Mesodermal cell (in vitro differentiated cells): ENCODE measurements around the gene STRBP.

Source experiments
- H3K27ac ChIP-seq: 2 replicates; pipeline ENCODE4 v1.7.0; 2013; ENCODE audit warnings: mild to moderate bottlenecking, low read depth, low read length, moderate library complexity; ENCODE audit not compliant: severe bottlenecking
- H3K36me3 ChIP-seq: 2 replicates; pipeline ENCODE4 v1.7.1; 2013; ENCODE audit warnings: mild to moderate bottlenecking, low read length, moderate library complexity; ENCODE audit not compliant: control insufficient read depth, insufficient read depth
- H3K4me1 ChIP-seq: one replicate; pipeline ENCODE4 v1.7.1; 2013; ENCODE audit warnings: mild to moderate bottlenecking, low read length; ENCODE audit not compliant: insufficient read depth, control insufficient read depth, poor library complexity, severe bottlenecking
- H3K4me3 ChIP-seq: 2 replicates; pipeline ENCODE4 v1.7.0; 2013; ENCODE audit warnings: low read length, control low read depth, mild to moderate bottlenecking; ENCODE audit not compliant: insufficient read depth, poor library complexity, severe bottlenecking; ENCODE audit errors: extremely low read depth
- H3K9me3 ChIP-seq: 2 replicates; pipeline ENCODE4 v1.7.1; 2013; ENCODE audit warnings: mild to moderate bottlenecking, low read length, moderate library complexity; ENCODE audit not compliant: control insufficient read depth
- WGBS, 2 experiments: methylation state at CpG; one replicate each; pipeline ENCODE4 v1.1.5; 2013; ENCODE audit warnings: missing lambda C conversion rate in 2 of 2; ENCODE audit not compliant: insufficient coverage in 2 of 2; 5-methylcytosine and 5-hydroxymethylcytosine counted together

Gene STRBP

DNA sequence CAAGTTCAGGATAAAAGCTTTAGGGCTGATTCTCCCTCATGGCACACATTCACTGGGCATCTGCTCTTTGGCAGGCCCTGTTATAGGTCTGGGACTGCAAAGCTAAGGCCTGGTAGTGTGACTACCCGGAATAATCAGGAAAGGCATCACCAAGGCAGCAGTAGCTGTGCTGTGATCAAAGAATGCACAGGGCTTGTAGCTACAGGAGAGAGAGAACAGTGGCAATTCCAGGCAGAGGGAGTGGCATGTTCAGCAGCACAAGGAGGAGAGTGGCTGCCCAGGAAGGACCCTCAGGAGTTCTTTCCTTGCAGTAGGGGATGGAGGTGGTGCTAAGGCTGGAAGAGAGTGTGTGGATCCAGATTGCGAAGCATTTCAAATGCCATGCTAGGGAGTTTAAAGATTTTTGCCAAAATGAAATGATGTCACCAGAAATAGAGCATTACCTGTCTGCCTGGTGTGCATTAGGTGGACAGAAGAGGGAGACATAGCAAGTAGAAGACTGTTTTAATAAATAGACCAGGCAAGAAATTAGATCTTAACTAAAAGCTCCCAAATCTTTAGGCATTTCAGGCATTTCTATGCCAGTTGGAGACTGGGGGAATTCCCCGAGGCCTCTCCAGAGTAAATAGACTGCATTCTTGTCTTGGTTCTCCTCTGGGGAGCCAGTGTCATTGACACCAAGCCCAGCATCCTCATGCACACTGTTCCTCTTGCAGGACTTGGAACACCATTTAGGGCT lies 165.8 kb downstream of the STRBP start:
- H3K4me3 ChIP-seq = no peak overlapping the region
- 82 to 85% methylated on average over 3 of the region's 3 CpGs for WGBS, 2 experiments
- peak overlapping the region; percentile 67 for H3K27ac ChIP-seq
- no peaks in the 10 kb centered on the region for H3K9me3 ChIP-seq
- H3K36me3 ChIP-seq = peaks cover 80% of the 10 kb centered on the region
- H3K4me1 ChIP-seq = no peaks in the 10 kb centered on the region

DNA sequence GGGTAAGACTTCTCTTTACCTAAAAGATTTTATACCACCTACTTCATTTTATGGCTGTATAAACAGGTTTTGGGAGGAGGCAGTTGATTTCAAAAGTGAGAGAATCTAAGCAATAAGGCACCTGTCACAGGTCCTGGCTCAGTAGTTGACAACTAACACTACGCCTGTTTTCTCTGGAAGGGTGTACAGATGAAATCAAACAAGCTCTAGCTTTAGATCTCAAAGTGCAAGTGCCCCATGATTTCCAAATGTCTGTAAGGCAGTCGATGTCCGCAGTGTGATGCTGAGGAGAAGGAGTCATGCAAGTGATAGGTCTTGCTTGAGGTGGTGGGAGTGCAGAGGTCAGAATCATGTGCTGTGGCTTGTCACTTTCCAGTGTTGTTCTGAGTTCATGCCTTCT lies 168.8 kb downstream of the STRBP start:
- H3K27ac ChIP-seq = no peak overlapping the region
- H3K9me3 ChIP-seq = no peaks in the 10 kb centered on the region
- H3K4me1 ChIP-seq = no peaks in the 10 kb centered on the region
- 93 to 96% methylated on average over 3 of the region's 3 CpGs for WGBS, 2 experiments
- H3K36me3 ChIP-seq = peaks cover 83% of the 10 kb centered on the region
- H3K4me3 ChIP-seq = no peak overlapping the region

DNA sequence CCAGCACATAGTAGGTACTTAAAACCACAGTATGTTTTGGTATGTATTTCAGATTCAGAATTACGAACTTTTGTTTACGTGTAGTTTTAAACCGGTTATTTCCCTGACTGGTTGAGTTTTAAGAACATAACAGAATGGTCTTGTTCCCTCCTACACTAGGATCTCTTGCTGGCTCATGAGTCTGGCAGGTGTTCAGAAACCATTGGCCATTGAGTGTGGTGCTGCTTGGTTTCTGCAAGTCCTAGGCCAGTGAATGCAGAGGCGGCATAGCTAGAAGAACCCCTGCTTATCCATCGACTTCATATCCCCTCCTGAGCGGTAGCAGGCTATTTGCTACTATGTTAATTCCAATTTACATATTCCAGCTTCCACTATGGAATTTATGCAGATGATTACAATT lies 169.3 kb downstream of the STRBP start:
- Histone ChIP-seq H3K27ac (no peak overlapping the region), H3K4me3 (no peak overlapping the region), H3K9me3 (no peaks in the 10 kb centered on the region), H3K4me1 (no peaks in the 10 kb centered on the region), H3K36me3 (peaks cover 80% of the 10 kb centered on the region)
- 90% methylated on average over 2 of the region's 6 CpGs for WGBS, 2 experiments

DNA sequence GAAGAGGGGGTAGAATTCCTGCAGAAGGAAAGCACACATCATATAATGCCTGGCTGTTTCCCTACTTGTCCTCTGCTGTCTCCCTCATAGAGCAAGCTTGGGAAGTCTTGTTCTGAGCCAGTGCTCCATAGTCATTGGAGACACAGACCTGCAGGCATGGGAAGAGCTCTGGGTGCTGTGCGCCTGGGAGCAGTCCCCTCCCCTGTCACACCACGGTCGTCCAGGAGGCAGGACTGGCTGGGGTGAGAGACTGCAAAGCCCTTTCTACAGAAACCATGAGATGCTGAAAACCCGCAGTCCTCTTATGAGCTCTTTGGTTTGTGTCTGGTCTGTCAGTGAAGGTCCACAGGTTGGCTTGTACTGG lies 170.3 kb downstream of the STRBP start:
- Histone ChIP-seq H3K27ac (no peak overlapping the region), H3K9me3 (no peaks in the 10 kb centered on the region), H3K36me3 (peaks cover 81% of the 10 kb centered on the region), H3K4me3 (no peak overlapping the region), H3K4me1 (no peaks in the 10 kb centered on the region)
- WGBS, 2 experiments = 61 to 64% methylated on average over 4 of the region's 4 CpGs

DNA sequence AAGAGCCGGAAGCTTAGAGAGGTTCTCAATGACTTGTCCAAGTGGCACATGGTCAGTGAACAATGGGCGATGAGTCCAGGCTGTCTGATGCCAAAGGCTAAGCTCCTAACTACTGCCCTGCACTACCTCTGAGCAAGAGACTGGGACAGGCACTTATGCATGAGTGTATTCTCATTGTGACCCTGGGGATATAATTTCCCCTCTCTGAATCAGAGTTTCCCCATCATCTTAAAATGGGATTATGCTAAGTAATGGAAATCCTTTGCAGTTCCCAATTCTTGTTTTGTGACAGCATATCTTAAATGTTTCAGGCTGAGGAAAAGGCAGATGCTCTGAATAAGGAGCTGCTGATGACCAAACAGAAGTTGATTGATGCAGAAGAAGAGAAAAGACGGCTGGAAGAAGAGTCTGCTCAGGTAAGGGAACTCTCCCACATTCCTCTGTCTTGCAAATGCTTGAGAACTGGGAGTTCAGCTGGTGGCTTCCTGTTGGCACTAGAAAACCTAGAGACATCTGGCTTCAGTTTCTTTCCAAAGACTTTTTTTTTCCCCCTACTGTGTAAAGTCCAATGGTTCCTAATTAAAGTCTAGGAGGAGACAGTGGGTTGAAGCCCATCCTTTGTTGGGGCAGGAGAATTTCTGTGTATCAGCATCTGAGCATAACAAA lies 170.8 kb downstream of the STRBP start:
- H3K4me1 ChIP-seq = no peaks in the 10 kb centered on the region
- no peak overlapping the region for H3K4me3 ChIP-seq
- peaks cover 81% of the 10 kb centered on the region for H3K36me3 ChIP-seq
- H3K9me3 ChIP-seq = no peaks in the 10 kb centered on the region
- 85 to 92% methylated on average over 2 to 3 of the region's 3 CpGs for WGBS, 2 experiments
- H3K27ac ChIP-seq = no peak overlapping the region

DNA sequence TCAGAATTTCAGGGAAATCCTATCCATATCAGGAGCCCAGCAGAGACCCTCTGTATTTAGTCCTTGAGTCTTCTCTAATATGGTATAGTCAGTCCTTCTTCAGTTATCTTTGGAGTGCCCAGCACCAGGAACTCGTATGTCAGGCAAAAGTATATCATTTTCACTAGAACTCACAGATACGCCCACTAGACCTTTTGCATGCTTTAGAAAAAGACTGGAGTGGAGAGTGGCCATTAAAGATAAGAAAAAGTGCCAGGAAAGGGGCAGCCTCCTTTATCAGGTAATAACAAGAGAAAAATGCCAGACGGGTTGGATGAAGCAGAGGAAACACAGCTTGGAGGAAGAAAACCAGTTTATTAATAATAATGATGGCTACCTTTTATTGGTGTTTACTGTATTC lies 171.4 kb downstream of the STRBP start:
- no peaks in the 10 kb centered on the region for H3K4me1 ChIP-seq
- no peak overlapping the region for H3K27ac ChIP-seq
- H3K36me3 ChIP-seq = peaks cover 82% of the 10 kb centered on the region
- no peak overlapping the region for H3K4me3 ChIP-seq
- 92 to 100% methylated on average over 1 of the region's 3 CpGs for WGBS, 2 experiments
- H3K9me3 ChIP-seq = no peaks in the 10 kb centered on the region

DNA sequence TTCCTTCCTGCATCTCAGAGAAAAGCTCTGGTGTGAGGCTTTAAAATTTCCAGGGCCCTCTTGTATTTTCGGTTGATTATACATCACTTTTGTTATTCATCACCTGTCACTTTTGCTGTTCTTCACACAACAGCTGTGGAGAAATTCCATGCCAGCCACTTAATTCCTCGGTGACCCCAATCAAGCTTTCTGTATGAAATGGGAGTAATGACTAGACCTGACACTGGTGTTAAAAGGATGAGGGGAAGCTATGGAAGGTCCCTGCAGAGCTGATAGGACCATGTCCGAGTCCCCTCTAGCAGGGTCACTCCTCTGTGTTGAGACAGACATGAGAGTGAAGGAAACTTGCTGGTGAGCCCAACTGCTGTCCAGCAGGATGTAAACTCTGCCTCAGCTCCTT lies 175.2 kb downstream of the STRBP start:
- H3K4me1 ChIP-seq = no peaks in the 10 kb centered on the region
- H3K27ac ChIP-seq = no peak overlapping the region
- H3K4me3 ChIP-seq = no peak overlapping the region
- WGBS, 2 experiments = 73 to 100% methylated on average over 1 to 2 of the region's 3 CpGs
- no peaks in the 10 kb centered on the region for H3K9me3 ChIP-seq
- peaks cover 86% of the 10 kb centered on the region for H3K36me3 ChIP-seq

DNA sequence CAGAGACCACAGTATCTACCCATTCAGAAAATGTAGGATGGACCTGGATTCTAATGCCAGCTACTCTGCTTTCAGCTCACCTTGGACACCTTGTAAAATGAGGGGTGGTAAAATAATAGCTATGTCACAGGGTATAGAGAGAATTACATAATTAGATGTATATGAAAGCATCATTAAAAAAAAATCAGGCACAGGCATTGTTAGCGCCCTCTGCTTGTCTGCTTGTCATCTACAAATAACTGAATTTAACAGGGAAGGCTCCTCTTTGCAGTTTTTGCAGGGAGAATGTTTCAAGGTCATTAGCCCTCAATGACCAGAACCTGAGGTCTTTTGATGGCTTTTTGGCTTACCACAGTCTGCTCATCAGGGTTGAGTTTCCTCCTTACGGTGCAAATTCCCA lies 176.9 kb downstream of the STRBP start:
- H3K9me3 ChIP-seq = no peaks in the 10 kb centered on the region
- no peak overlapping the region for H3K4me3 ChIP-seq
- H3K36me3 ChIP-seq = peaks cover 79% of the 10 kb centered on the region
- 92 to 94% methylated on average over 1 to 2 of the region's 2 CpGs for WGBS, 2 experiments
- no peaks in the 10 kb centered on the region for H3K4me1 ChIP-seq
- H3K27ac ChIP-seq = no peak overlapping the region

DNA sequence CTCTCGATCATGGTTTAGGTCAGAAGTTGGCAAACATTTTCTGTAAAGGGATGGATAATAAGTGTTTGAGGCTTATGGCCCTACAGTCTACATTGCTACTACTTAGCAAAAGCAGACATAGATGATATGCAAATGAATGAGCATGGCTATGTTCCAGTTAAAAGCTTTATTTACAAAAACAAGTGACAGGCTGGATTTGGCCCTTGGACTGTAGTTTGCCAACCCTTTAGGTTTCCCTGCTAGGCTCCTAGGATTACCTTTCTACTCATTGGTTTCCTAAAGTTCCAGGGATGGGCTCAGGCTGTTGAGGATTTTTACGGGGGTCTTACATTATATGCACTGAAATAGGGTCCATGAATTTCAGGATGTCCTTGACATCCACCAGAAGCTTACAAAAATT lies 177.4 kb downstream of the STRBP start:
- H3K4me1 ChIP-seq = no peaks in the 10 kb centered on the region
- no peaks in the 10 kb centered on the region for H3K9me3 ChIP-seq
- H3K36me3 ChIP-seq = peaks cover 77% of the 10 kb centered on the region
- WGBS, 2 experiments = 100% methylated on average over 1 of the region's 2 CpGs; no CpG with 5 or more reads in 1 of the 2 experiments
- H3K4me3 ChIP-seq = no peak overlapping the region
- no peak overlapping the region for H3K27ac ChIP-seq

DNA sequence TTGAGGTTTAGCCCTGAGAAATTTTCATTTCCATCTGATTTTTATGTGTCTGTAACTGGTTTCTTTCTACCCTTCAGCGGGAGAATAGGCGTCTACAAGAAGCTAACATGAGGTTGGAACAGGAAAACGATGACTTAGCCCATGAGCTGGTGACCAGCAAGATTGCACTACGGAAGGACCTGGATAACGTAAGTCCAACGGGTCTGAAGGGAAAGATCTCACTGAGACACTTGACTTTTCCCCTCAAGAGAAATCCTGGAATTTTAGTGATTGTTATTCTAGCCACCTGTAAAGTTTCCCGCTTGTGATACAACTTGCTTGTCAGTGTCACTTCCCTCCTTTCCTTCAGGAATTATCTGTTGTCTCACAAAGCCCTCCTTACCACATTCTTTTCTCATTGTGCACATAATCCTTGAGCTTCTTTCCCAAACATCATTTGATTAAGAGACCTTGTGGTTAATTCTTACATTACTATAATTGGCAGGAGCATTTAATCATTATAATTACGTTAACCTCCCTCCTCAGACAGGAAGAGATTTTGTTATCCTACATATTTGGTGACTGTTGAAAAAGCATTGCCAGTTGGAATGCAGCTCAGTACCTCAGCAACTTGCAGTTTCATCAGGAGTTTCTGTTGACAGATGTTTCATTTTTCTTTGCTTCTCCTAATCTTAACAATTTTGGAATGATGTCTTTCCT lies 178.0 kb downstream of the STRBP start:
- Histone ChIP-seq H3K27ac (no peak overlapping the region), H3K9me3 (no peaks in the 10 kb centered on the region), H3K4me3 (no peak overlapping the region), H3K36me3 (peaks cover 76% of the 10 kb centered on the region), H3K4me1 (no peaks in the 10 kb centered on the region)
- WGBS, 2 experiments = 91 to 95% methylated on average over 6 of the region's 8 CpGs

DNA sequence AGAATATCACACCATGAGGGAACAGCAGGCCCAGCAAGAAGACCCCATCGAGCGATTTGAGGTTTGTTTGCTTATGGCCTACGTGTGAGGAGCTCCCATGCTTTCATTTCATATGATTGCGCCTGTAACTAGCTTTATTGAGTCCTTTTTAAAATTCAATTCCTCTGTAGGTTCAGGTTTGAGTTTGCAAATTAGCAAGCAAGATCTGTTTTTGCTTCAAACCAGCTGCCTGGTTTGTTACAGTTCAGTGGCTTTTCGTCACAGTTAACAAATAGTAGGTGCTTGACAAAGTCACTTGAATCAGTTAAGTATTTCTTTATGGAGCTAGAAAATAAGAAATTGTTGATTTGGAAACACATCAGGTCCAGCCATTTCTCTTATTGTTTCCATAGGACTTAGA lies 178.6 kb downstream of the STRBP start:
- H3K36me3 ChIP-seq = peaks cover 76% of the 10 kb centered on the region

More for the DNA sequence above, 178.6 kb downstream of the STRBP start:
- no peaks in the 10 kb centered on the region for H3K4me1 ChIP-seq
- H3K4me3 ChIP-seq = no peak overlapping the region
- 97 to 98% methylated on average over 4 of the region's 5 CpGs for WGBS, 2 experiments
- no peaks in the 10 kb centered on the region for H3K9me3 ChIP-seq
- H3K27ac ChIP-seq = no peak overlapping the region
